ENCODE results near the gene MAN2B2.

- TF ChIP-seq POLR2AphosphoS5 (IDR thresholded peaks at IDR 0.05): no peak
- no peak for TF ChIP-seq POLR2A (IDR thresholded peaks at IDR 0.05)
- TF ChIP-seq CTCF (IDR thresholded peaks at IDR 0.05): no peak
These were observed 11.8 kb downstream of the MAN2B2 start for GRCh38 chr4:6586715-6587325.

Measured in sigmoid colon (tissue), 4 donors.